GM12878 (cell line): ENCODE results near the gene SSR3. TPM values are rescaled to one million over a fixed set of nuclear protein-coding genes. Genes with fewer than 3 reads are reported as not detected.
A peak's percentile ranks its signal among the peaks of the same experiment; 100 is the strongest.

Experiments
- CEBPB ChIP-seq, 2 experiments: fragments of 150-350 bp in 1 of 2; IDR thresholded peaks; 2 replicates each; pipeline ENCODE4 v1.6.1; 2012 to 2014; ENCODE audit warnings: low read depth in 2 of 2, low read length in 2 of 2, borderline replicate concordance in 1 of 2, inconsistent platforms in 1 of 2
- EP300 ChIP-seq, 2 experiments: fragments of 150-350 bp in 1 of 2; IDR thresholded peaks; 2 replicates each; pipeline ENCODE4 v1.6.1; 2011 to 2012; ENCODE audit warnings: low read depth in 2 of 2, low read length in 2 of 2, borderline replicate concordance in 1 of 2, improper control_type of control experiment in 1 of 2, inconsistent platforms in 1 of 2; ENCODE audit not compliant: control insufficient read depth in 1 of 2
- ESRRA ChIP-seq: IDR thresholded peaks from 2 replicates; pipeline ENCODE4 v1.6.1; 2012; ENCODE audit warnings: mild to moderate bottlenecking, low read length, improper control_type of control experiment
- NFYB ChIP-seq: IDR thresholded peaks from 2 replicates; pipeline ENCODE4 v1.6.1; 2011; ENCODE audit warnings: low read depth, mild to moderate bottlenecking, low read length, improper control_type of control experiment, moderate library complexity; ENCODE audit not compliant: insufficient read depth
- RUNX3 ChIP-seq: IDR thresholded peaks from 2 replicates; pipeline ENCODE4 v1.6.1; 2012; ENCODE audit warnings: low read length, inconsistent platforms
- SREBF2 ChIP-seq: IDR thresholded peaks from 2 replicates; pipeline ENCODE4 v1.6.1; 2012; ENCODE audit warnings: mild to moderate bottlenecking, low read length
- STAT3 ChIP-seq: IDR thresholded peaks from 2 replicates; pipeline ENCODE4 v1.6.1; 2011; ENCODE audit warnings: low read depth, low read length, improper control_type of control experiment
- TARDBP ChIP-seq: IDR thresholded peaks from 2 replicates; pipeline ENCODE4 v1.6.1; 2016; ENCODE audit warnings: borderline replicate concordance
- polyA plus RNA-seq, 11 experiments: library from polyadenylated mRNA; depleted of rRNA in 4 of 11; unstranded in 6 of 11; stranded (reverse) in 5 of 11; fragments of >200 nt; fragmentation: Nextera tagmentation in 4 of 11; fragmentation: Illumina TruSeq in 1 of 11; extraction: Ambion mirVana in 4 of 11; extraction: Trizol in 1 of 11; gene quantifications; 1 replicate in 1 of 11; 2 replicates in 10 of 11; pipeline versions ENCODE4 v1.2.1 to v1.2.3, GENCODE V29; 2011 to 2016; ENCODE audit warnings: inconsistent platforms in 2 of 11, missing spikeins in 2 of 11, low read depth in 1 of 11
- total RNA-seq, 4 experiments: library from RNA; depleted of rRNA in 3 of 4; stranded (reverse); fragments of >200 nt in 3 of 4; fragmentation: Illumina TruSeq in 1 of 4; extraction: Trizol in 1 of 4; gene quantifications; 2 replicates each; pipeline versions ENCODE4 v1.2.1 to v1.2.3, GENCODE V29; 2013 to 2021
- TF ChIP-seq, protein P1 (sequence below): IDR thresholded peaks from 2 replicates; pipeline ENCODE4 v1.6.1; 2011; ENCODE audit warnings: low read depth, low read length, improper control_type of control experiment, borderline replicate concordance
- TF ChIP-seq, protein P2 (sequence below): fragments of 450-650 bp; IDR thresholded peaks from 2 replicates; pipeline ENCODE4 v1.6.1; 2017; ENCODE audit warnings: mild to moderate bottlenecking, moderate library complexity
- TF ChIP-seq, protein P3 (sequence below): fragments of 450-650 bp; IDR thresholded peaks from 2 replicates; pipeline ENCODE4 v1.6.1; 2018; ENCODE audit warnings: mild to moderate bottlenecking, low read depth, moderate library complexity; ENCODE audit not compliant: partially characterized antibody

Gene SSR3
- total and polyA plus RNA-seq, 10 of the 15 experiments (the other 5 are each of a cell fraction or from before 2014, with no cell fraction given), result 133 to 345 (median 191) TPM

DNA sequence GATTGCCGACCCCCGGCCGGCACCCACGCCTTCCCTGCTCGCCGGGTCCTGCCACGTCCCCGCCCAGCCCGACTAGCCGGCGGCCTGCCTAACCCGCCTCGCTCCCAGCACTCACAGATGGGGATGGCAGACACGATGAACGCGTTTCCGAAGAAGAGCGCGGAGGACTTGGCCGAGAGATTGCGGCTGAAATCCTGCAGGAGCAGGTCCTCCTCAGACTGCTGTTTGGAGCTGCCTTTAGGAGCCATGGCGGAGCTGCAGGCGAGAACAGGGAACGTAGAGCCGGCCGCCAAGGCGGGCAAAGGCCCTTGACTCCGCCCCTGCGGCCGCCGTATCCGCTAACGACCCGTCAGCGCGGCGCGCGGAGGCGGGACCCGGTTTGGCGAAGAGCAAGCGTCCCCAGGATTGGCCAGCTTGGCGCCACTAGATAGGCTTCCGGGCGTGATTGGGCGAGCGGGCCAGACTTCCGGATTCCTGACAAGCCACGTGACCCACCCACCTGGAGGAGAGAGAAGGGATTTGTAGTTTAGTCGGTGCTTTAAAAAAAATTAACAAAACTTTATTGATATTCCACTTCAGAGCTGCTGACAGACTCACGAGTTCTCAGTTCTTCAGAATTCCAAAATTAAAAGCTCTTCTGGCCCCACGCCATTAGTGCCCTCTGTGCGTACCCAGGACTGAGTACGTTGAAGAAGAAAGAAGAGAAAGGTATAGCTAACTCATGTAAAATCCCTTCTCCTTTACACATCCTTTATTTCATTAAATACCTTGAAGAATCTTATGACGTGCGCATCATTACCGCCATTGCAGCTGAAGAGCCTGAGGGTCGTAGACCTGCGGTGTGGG is at the start of gene SSR3 (continued):
- TF ChIP-seq, protein P1, sequence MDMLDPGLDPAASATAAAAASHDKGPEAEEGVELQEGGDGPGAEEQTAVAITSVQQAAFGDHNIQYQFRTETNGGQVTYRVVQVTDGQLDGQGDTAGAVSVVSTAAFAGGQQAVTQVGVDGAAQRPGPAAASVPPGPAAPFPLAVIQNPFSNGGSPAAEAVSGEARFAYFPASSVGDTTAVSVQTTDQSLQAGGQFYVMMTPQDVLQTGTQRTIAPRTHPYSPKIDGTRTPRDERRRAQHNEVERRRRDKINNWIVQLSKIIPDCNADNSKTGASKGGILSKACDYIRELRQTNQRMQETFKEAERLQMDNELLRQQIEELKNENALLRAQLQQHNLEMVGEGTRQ, result peak; percentile 95
- TF ChIP-seq TARDBP (peak; percentile 93), NFYB (peak; percentile 98), SREBF2 (peak; percentile 79), CEBPB (IDR thresholded peaks at IDR 0.05; ENCODE audit: borderline replicate concordance in 1 of 2, low read depth in 2 of 2, low read length in 2 of 2) (no peak), ESRRA (no peak), STAT3 (no peak), RUNX3 (no peak), EP300 (IDR thresholded peaks at IDR 0.05; ENCODE audit: borderline replicate concordance in 1 of 2, control insufficient read depth in 1 of 2, low read depth in 2 of 2, low read length in 2 of 2) (no peak; a peak in 1 of 4 replicates)
- TF ChIP-seq, protein P2, sequence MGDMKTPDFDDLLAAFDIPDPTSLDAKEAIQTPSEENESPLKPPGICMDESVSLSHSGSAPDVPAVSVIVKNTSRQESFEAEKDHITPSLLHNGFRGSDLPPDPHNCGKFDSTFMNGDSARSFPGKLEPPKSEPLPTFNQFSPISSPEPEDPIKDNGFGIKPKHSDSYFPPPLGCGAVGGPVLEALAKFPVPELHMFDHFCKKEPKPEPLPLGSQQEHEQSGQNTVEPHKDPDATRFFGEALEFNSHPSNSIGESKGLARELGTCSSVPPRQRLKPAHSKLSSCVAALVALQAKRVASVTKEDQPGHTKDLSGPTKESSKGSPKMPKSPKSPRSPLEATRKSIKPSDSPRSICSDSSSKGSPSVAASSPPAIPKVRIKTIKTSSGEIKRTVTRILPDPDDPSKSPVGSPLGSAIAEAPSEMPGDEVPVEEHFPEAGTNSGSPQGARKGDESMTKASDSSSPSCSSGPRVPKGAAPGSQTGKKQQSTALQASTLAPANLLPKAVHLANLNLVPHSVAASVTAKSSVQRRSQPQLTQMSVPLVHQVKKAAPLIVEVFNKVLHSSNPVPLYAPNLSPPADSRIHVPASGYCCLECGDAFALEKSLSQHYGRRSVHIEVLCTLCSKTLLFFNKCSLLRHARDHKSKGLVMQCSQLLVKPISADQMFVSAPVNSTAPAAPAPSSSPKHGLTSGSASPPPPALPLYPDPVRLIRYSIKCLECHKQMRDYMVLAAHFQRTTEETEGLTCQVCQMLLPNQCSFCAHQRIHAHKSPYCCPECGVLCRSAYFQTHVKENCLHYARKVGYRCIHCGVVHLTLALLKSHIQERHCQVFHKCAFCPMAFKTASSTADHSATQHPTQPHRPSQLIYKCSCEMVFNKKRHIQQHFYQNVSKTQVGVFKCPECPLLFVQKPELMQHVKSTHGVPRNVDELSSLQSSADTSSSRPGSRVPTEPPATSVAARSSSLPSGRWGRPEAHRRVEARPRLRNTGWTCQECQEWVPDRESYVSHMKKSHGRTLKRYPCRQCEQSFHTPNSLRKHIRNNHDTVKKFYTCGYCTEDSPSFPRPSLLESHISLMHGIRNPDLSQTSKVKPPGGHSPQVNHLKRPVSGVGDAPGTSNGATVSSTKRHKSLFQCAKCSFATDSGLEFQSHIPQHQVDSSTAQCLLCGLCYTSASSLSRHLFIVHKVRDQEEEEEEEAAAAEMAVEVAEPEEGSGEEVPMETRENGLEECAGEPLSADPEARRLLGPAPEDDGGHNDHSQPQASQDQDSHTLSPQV, result no peak
- TF ChIP-seq, protein P3, sequence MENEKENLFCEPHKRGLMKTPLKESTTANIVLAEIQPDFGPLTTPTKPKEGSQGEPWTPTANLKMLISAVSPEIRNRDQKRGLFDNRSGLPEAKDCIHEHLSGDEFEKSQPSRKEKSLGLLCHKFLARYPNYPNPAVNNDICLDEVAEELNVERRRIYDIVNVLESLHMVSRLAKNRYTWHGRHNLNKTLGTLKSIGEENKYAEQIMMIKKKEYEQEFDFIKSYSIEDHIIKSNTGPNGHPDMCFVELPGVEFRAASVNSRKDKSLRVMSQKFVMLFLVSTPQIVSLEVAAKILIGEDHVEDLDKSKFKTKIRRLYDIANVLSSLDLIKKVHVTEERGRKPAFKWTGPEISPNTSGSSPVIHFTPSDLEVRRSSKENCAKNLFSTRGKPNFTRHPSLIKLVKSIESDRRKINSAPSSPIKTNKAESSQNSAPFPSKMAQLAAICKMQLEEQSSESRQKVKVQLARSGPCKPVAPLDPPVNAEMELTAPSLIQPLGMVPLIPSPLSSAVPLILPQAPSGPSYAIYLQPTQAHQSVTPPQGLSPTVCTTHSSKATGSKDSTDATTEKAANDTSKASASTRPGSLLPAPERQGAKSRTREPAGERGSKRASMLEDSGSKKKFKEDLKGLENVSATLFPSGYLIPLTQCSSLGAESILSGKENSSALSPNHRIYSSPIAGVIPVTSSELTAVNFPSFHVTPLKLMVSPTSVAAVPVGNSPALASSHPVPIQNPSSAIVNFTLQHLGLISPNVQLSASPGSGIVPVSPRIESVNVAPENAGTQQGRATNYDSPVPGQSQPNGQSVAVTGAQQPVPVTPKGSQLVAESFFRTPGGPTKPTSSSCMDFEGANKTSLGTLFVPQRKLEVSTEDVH, result peak; percentile 73
